Activated T-helper 1 cell treated with anti-CD3 and anti-CD28 coated beads, Interleukin-12 subunit alpha, Interleukin-12 subunit beta, Interleukin-2, Interleukin-4 antibody, amounts not matched to agents 30 ng/mL and 10 ng/mL and 1 ng/mL, durations not matched to agents 14 hours and 24 hours and 36 hours (primary cell): Measurements from ENCODE around the gene FBXO28. TPM values are rescaled to one million over a fixed set of nuclear protein-coding genes. Genes with fewer than 3 reads are reported as not detected.

ENCODE experiments used
- DNase-seq: peaks from one replicate; pipeline ENCODE4 v3.0.0; 2021; ENCODE audit warnings: low spot score
- H3K27ac Mint-ChIP-seq: one replicate; pipeline ENCODE4 v1.8.0; 2021; ENCODE audit warnings: mild to moderate bottlenecking, mixed read lengths
- H3K27me3 Mint-ChIP-seq: one replicate; pipeline ENCODE4 v1.8.0; 2022; ENCODE audit warnings: mild to moderate bottlenecking, moderate library complexity, mixed read lengths; ENCODE audit not compliant: insufficient read depth
- H3K36me3 Mint-ChIP-seq: one replicate; pipeline ENCODE4 v1.8.0; 2021; ENCODE audit warnings: low read depth, mixed read lengths
- H3K4me1 Mint-ChIP-seq: one replicate; pipeline ENCODE4 v1.8.0; 2021; ENCODE audit warnings: low read depth, mixed read lengths
- H3K4me3 Mint-ChIP-seq: one replicate; pipeline ENCODE4 v1.8.0; 2021; ENCODE audit warnings: mild to moderate bottlenecking, moderate library complexity, mixed read lengths
- H3K9me3 Mint-ChIP-seq: one replicate; pipeline ENCODE4 v1.8.0; 2021; ENCODE audit warnings: mixed read lengths
- intact Hi-C: fragments of 100-400 bp; cut with micrococcal nuclease; formaldehyde crosslinking; loops from one replicate; pipeline ENCODE4 v1.15.1; 2024
- total RNA-seq: library from RNA; stranded (reverse); gene quantifications from 2 replicates; pipeline ENCODE4 v1.2.3, GENCODE V29; 2022

The FBXO28 gene
- total RNA-seq, 1 donor from 2014 or later: 32.2 TPM

DNA sequence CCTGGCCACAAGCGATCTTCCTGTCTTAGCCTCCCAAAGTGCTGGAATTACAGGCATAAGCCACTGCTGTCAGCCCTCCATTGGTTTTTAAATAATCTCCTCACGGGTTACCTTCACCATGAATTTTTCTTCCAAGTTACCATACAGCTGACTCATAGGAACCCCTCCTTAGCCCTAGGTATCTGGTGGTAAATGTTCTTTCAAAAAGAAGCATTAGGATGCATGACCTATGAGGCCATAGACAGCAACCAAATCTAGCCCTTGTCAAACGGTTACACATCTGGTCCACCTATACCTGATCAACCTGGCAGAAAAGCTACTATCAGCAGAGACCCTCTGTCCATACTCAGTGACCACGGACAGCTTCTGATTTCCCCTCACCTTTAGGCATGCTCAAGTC, 56.4 kb downstream of the FBXO28 start:
- peaks cover 8% of the 10 kb centered on the region for H3K36me3 Mint-ChIP-seq
- peaks cover 10% of the 10 kb centered on the region for H3K9me3 Mint-ChIP-seq
- intact Hi-C loops: loop anchor here (1.0 kb wide), 1 partner anchor 163 kb away; no protein-coding TSS in a partner anchor
- no peak overlapping the region for H3K4me3 Mint-ChIP-seq
- no peak overlapping the region for H3K27ac Mint-ChIP-seq
- peaks cover 30% of the 10 kb centered on the region for H3K4me1 Mint-ChIP-seq
- H3K27me3 Mint-ChIP-seq: peaks cover 5% of the 10 kb centered on the region
- DNase-seq: no peak

DNA sequence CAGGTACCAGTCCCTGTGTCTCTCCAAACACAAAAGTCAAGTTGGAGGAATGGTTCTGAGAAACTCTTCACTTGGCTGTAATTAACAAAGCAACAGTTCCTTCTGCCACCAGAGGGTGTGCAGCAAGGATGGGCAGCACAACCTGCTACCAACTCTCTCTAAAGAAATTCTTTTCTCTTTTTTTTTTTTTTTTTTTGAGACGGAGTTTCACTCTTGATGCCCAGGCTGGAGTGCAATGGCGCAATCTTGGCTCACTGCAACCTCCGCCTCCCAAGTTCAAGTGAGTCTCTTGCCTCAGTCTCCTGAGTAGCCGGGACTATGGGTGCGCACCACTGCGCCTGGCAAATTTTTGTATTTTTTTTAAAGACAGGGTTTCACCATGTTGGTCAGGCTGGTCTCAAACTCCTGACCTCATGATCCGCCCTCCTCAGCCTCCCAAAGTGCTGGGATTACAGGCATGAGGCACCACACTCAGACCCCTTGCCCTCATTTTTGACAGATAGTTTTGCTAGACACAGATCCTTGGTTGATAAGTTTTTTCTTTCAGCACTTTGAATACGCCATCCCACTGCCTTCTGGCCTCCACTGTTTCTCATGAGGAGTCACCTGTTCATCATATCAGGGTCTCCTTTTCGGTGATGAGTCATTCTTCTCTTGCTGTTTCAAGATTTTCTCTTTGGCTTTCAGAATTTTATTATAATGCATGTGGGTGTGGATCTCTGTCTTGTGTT, 57.0 kb downstream of the FBXO28 start:
- H3K4me1 Mint-ChIP-seq: peaks cover 35% of the 10 kb centered on the region
- H3K36me3 Mint-ChIP-seq: peaks cover 8% of the 10 kb centered on the region
- no peak for DNase-seq
- H3K27me3 Mint-ChIP-seq: peaks cover 6% of the 10 kb centered on the region
- H3K4me3 Mint-ChIP-seq: no peak overlapping the region
- peaks cover 10% of the 10 kb centered on the region for H3K9me3 Mint-ChIP-seq
- no peak overlapping the region for H3K27ac Mint-ChIP-seq
- intact Hi-C loops: loop anchor here (1.0 kb wide), 1 partner anchor 162 kb away; no protein-coding TSS in a partner anchor

DNA sequence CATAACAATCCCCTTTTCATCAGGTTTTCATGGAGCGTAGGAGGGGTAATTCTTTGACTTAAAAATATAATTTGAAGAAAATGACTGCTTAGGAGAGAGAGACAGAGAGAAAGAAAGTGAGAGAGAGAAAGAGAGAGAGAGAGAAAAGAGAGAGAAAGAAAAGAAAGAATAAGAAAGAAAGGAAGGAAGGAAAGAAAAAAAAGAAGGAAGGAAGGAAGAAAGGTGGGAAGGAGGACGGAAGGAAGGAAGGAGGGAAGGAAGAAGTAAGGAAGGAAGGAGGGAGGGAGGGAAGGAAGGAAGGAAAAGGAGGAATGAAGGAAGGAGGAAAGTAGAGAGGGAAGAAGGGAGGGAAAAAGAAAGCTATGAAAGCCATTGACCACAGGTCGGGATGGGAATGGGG, 58.3 kb downstream of the FBXO28 start:
- Mint-ChIP-seq H3K4me1 (peaks cover 35% of the 10 kb centered on the region), H3K27me3 (peaks cover 8% of the 10 kb centered on the region), H3K9me3 (peaks cover 10% of the 10 kb centered on the region), H3K27ac (no peak overlapping the region), H3K36me3 (peaks cover 8% of the 10 kb centered on the region), H3K4me3 (no peak overlapping the region)
- intact Hi-C loops: no loop called here
- DNase-seq: no peak

DNA sequence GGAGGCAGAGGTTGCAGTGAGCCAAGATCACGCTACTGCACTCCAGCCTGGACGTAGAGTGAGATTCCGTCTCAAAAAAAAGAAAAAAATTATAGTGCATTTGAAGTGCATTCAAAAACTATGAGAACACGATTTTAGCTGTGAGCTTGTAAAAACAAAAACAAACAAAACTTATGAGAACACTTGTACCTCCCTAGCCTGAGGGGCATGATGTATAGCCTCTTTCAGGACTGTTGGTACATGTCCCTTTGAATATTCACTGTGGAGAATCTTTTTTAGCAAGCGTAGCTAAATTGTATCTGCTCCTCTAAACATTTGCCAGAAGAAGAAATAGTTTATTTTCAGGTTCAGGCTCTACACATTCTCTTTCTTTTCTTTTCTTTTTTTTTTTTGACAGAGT, 59.6 kb downstream of the FBXO28 start:
- intact Hi-C loops: no loop called here
- DNase-seq: no peak
- Mint-ChIP-seq H3K9me3 (peaks cover 10% of the 10 kb centered on the region), H3K4me3 (no peak overlapping the region), H3K27ac (no peak overlapping the region), H3K36me3 (peaks cover 8% of the 10 kb centered on the region), H3K4me1 (peaks cover 35% of the 10 kb centered on the region), H3K27me3 (peaks cover 8% of the 10 kb centered on the region)

DNA sequence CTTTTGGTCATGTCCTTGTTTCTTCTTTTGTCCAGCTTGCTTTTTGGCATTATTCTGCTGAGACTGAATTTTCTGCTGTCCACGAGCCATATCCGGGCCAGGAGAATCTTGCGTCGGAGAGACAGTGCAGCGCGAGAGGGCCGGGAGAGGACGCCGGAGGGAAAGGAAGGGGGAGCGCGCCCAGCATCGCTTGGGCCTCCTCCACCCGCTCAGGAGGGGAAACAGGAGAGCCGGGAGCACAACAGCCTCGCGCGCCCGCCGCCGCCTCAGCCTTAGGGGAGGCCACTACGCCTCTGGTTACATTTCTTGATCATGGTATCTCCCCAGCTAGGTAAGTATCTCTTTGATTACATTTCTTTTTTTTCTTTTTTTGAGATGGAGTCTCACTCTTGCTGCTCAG, 61.7 kb downstream of the FBXO28 start:
- Mint-ChIP-seq H3K27me3 (peaks cover 8% of the 10 kb centered on the region), H3K9me3 (peaks cover 10% of the 10 kb centered on the region), H3K27ac (no peak overlapping the region), H3K36me3 (peaks cover 5% of the 10 kb centered on the region), H3K4me1 (peaks cover 14% of the 10 kb centered on the region), H3K4me3 (no peak overlapping the region)
- intact Hi-C loops: no loop called here
- DNase-seq: no peak

DNA sequence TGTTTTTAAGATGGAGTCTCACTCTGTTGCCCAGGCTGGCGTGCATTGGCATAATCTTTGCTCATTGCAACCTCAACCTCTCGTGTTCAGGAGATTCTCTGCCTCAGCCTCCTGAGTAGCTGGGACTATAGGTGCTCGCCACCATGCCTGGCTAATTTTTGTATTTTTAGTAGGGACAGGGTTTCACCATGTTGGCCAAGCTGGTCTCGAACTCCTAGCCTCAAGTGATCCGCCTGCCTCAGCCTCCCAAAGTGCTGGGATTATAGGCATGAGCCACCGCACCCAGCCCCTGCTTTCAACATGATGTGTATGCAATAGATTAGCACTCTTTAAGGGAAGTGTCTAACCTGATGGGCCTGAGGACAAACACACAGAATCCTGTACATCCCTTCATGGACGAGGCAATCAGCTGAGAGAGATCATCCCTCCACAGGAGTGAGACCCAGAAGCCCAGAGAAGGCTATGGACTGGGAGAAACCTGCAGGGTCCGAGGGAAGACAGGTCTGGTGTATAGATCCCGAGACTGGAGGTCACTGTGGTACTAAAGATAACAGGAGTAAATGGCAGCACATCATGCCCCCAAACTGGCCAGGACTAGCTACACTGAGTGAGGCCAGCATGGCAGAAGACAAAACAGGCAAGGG, 63.6 kb downstream of the FBXO28 start:
- Mint-ChIP-seq H3K4me3 (no peak overlapping the region), H3K4me1 (peaks cover 22% of the 10 kb centered on the region), H3K9me3 (no peaks in the 10 kb centered on the region), H3K27ac (no peak overlapping the region), H3K27me3 (peaks cover 9% of the 10 kb centered on the region), H3K36me3 (no peaks in the 10 kb centered on the region)
- intact Hi-C loops: no loop called here
- DNase-seq: no peak

DNA sequence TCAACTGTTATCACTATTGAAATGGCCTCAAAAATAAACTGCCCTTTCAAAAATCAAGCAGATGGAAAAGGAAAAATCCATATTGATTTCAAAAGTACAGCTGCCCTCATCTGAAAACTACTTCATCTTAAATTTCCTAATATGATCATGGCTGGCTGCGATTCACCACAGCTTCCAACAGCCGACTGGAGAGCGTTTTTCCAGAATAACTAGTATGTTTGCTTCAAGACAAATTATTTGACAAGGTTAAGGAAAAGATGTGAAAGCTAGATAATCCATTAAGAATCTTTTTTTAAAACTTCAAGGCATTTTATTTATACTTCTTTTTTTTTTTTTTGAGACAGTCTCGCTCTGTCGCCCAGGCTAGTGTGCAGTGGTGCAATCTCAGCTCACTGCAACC, 65.0 kb downstream of the FBXO28 start:
- Mint-ChIP-seq H3K36me3 (no peaks in the 10 kb centered on the region), H3K4me1 (peaks cover 26% of the 10 kb centered on the region), H3K9me3 (no peaks in the 10 kb centered on the region), H3K27me3 (peaks cover 9% of the 10 kb centered on the region), H3K4me3 (no peak overlapping the region), H3K27ac (no peak overlapping the region)
- intact Hi-C loops: no loop called here
- no peak for DNase-seq

DNA sequence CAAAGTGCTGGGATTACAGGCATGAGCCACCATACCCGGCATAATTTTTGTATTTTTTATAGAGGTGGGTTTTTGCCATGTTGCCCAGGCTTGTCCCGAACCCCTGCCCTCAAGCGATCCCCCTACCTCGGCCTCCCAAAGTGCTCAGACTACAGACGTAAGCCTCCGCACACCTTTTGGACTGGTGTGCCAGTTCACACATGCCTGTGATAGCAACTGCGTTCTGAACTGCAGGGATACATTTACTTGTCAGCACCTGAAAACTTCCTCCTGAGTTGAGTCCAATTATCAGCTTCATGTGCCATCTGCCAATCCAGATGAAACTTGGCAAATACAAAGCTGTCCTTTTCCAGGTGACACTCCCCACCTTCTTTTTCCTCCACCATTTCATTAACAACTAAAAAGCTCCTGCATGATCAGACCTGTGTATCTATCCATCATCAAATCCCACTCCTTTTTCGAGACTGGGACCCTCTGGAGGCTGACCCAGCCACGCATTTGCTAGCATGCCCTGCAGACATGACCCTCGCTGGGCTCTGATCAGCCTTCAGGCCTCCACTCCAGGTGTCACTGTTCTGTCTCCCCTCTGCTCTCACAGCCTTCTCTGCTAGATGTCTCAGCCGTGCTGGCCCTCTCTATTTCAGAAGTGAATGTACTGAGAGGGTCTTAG, 67.0 kb downstream of the FBXO28 start:
- no peak for DNase-seq
- peaks cover 12% of the 10 kb centered on the region for H3K36me3 Mint-ChIP-seq
- peaks cover 5% of the 10 kb centered on the region for H3K27me3 Mint-ChIP-seq
- H3K9me3 Mint-ChIP-seq: no peaks in the 10 kb centered on the region
- no peak overlapping the region for H3K4me3 Mint-ChIP-seq
- H3K27ac Mint-ChIP-seq: peak overlapping the region; percentile 93
- intact Hi-C loops: loop anchor here (5.0 kb wide), 3 partner anchors 81 to 316 kb away; no protein-coding TSS in a partner anchor
- H3K4me1 Mint-ChIP-seq: peaks cover 37% of the 10 kb centered on the region

DNA sequence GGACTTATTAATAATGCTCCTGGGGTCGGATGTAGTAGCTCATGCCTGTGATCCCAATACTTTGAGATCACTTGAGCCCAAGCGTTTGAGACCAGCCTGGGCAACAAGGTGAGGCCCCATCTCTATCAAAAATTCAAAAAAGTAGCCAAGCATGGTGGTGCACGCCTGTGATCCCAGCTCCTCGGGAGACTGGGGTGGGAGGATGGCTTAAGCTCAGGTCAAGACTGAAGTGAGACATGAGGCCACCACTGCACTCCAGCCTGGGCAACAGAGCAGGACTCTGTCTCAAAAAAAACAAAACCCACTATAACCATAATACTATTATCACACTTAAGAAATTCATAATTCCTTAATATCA, 67.5 kb downstream of the FBXO28 start:
- peak overlapping the region; percentile 93 for H3K27ac Mint-ChIP-seq
- H3K4me1 Mint-ChIP-seq: peaks cover 40% of the 10 kb centered on the region
- no peak for DNase-seq
- no peaks in the 10 kb centered on the region for H3K9me3 Mint-ChIP-seq
- peaks cover 14% of the 10 kb centered on the region for H3K36me3 Mint-ChIP-seq
- peaks cover 3% of the 10 kb centered on the region for H3K27me3 Mint-ChIP-seq
- intact Hi-C loops: loop anchor here (5.0 kb wide), 3 partner anchors 81 to 316 kb away; no protein-coding TSS in a partner anchor
- H3K4me3 Mint-ChIP-seq: peak overlapping the region; percentile 75

DNA sequence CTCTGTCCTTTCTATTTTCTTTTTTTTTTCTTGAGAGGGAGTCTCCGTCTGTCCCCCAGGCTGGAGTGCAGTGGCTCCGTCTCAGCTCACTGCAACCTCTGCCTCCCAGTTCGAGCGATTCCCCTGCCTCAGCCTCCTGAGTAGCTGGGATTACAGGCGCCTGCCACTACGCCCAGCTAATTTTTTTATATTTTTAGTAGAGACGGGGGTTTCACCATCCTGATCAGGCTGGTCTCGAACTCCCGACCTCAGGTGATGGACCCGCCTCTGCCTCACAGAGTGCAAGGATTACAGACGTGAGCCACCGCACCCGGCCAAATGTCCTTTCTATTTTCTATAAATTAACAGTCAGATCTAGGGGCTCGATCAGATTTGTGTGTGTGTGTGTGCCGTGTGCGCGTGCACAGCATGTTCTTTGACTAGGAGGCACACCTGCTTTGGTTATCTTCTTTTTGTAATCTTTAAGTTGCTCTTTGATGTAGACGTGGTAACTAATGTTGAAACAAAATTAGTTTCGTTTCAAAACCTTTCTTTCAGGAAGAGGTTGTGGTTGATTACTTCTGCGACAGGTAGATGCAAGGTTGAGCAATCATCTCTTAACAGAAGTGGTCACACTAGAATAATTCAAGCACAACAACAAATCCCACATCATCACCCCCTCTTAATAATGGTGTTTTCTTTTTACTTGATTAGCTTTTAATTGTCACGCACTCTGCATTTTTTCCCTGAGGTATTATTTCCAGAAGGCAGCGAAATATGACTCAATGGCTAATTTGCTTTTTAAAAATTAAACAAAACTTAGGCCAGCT, 68.3 kb downstream of the FBXO28 start:
- intact Hi-C loops: loop anchor here (1.0 to 5.0 kb wide), 10 partner anchors 10 to 349 kb away; partner anchors contain the start of genes CNIH4 and FBXO28

DNA sequence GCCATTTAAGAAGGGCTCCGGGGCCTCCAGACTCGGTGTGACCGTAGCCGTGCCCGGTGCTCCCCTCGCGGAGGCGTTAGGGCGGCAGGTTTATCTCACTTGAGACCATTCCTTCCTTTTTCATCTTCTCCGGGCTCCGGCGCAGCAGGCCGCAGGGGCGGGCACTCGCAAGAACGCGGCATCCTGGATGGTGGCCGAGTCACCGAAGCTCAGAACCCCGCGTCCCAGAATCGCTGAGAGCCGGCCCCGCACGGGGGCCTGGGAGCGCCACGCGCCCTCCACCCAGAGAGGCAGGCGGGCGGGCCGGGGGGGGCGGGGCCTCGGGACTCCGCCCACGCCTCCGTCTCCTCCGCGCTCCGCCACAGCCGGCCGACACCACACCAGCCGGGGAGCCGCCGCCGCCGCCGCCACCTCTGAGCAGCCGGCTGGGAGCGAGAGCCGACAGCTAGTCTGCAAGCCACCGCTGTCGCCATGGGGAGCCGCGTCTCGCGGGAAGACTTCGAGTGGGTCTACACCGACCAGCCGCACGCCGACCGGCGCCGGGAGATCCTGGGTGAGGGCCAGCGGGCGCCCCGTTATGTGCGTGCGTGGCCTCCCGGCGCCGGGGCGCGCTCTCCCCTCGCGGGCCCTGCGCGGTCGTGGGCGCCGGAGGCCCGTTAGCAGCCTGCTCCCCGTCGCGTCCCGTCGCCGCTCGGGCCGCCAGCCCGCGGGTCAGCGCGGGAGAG, 69.1 kb downstream of the FBXO28 start, which contains the start of gene DEGS1:
Gene DEGS1, plus strand, starts transcription at position 375 of the 725 bp plus-strand sequence. Its CDS starts 97 bp downstream, at position 472.
- intact Hi-C loops: loop anchor here (1.0 to 5.0 kb wide), 12 partner anchors 9 to 350 kb away; partner anchors contain the start of genes CNIH4, FBXO28 and WDR26
- DNase-seq: peak; percentile 80
- Mint-ChIP-seq H3K27ac (peak within 1 kb of the TSS; percentile 93), H3K9me3 (no peaks in the 10 kb centered on the region), H3K4me3 (peak within 1 kb of the TSS; percentile 96), H3K4me1 (peaks cover 46% of the 10 kb centered on the region), H3K36me3 (peaks cover 21% of the 10 kb centered on the region), H3K27me3 (peaks cover 3% of the 10 kb centered on the region)

More for the DNA sequence above, 68.3 kb downstream of the FBXO28 start:
- peaks cover 3% of the 10 kb centered on the region for H3K27me3 Mint-ChIP-seq
- H3K9me3 Mint-ChIP-seq: no peaks in the 10 kb centered on the region
- H3K36me3 Mint-ChIP-seq: peaks cover 20% of the 10 kb centered on the region
- peak overlapping the region; percentile 93 for H3K27ac Mint-ChIP-seq
- H3K4me1 Mint-ChIP-seq: peaks cover 46% of the 10 kb centered on the region
- peak; percentile 21 for DNase-seq
- H3K4me3 Mint-ChIP-seq: peak overlapping the region; percentile 75
